Natural killer cell treated with Interleukin-12 subunit alpha and Interleukin-12 subunit beta and Interleukin-15 and Interleukin-18, amount 100 ng/mL, for 72 hours (primary cell): Measurements from ENCODE around the gene FSHB. TPM values are rescaled to one million over a fixed set of nuclear protein-coding genes. Genes with fewer than 3 reads are reported as not detected.
"Not testable (repeated sequence)": the region's sequence is repeated elsewhere in the genome, so short reads cannot be mapped to it uniquely, and the experiment has no call there.

Source experiments
- ATAC-seq, 2 donors: fragments of 150-1000 bp; cut with Tn5 transposase in 1 of 2; sonication (Bioruptor Pico), chemical (Tn5 transposase) in 1 of 2; 2 replicates each; pipeline ENCODE4 v1.10.0; 2021
- DNase-seq: peaks from one replicate; pipeline ENCODE4 v3.0.0; 2022; ENCODE audit warnings: low spot score
- H3K27ac Mint-ChIP-seq, 2 donors: 1 replicate in 1 of 2; 2 replicates in 1 of 2; pipeline ENCODE4 v1.8.0; 2022; ENCODE audit warnings: mixed read lengths in 2 of 2, mild to moderate bottlenecking in 1 of 2, moderate library complexity in 1 of 2
- H3K27me3 Mint-ChIP-seq, 2 donors: 1 replicate in 1 of 2; 2 replicates in 1 of 2; pipeline ENCODE4 v1.8.0; 2022; ENCODE audit warnings: mixed read lengths in 2 of 2
- H3K36me3 Mint-ChIP-seq: one replicate; pipeline ENCODE4 v1.8.0; 2022; ENCODE audit warnings: mixed read lengths
- H3K4me1 Mint-ChIP-seq, 2 donors: 1 replicate in 1 of 2; 2 replicates in 1 of 2; pipeline ENCODE4 v1.8.0; 2022; ENCODE audit warnings: low read depth in 2 of 2, mixed read lengths in 2 of 2, mild to moderate bottlenecking in 1 of 2
- H3K4me3 Mint-ChIP-seq: one replicate; pipeline ENCODE4 v1.8.0; 2022; ENCODE audit warnings: mixed read lengths
- H3K9me3 Mint-ChIP-seq: 2 replicates; pipeline ENCODE4 v1.8.0; 2022; ENCODE audit warnings: mixed read lengths
- total RNA-seq, 2 donors: library from RNA; stranded (reverse); gene quantifications; one replicate each; pipeline ENCODE4 v1.2.3, GENCODE V29; 2022

The FSHB gene
- total RNA-seq = not detected

DNA sequence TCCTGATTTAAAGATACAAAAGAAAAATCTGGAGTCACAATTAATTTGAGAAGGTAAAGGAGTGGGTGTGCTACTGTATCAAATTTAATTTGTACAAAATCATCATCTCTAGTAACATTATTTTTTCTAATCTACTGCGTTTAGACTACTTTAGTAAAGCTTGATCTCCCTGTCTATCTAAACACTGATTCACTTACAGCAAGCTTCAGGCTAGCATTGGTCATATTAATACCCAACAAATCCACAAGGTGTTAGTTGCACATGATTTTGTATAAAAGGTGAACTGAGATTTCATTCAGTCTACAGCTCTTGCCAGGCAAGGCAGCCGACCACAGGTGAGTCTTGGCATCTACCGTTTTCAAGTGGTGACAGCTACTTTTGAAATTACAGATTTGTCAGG, at the start of gene FSHB:
FSHB (plus strand) TSS at position 301 of the 400 bp plus-strand sequence. CDS start 889 bp downstream, outside the sequence.
- Mint-ChIP-seq H3K4me3 (no peak within 1 kb of the TSS), H3K36me3 (no peaks in the 10 kb centered on the region), H3K27ac (no peak within 1 kb of the TSS), H3K27me3 (peaks cover 14 to 18% of the 10 kb centered on the region in 2 donors), H3K9me3 (peaks cover 8% of the 10 kb centered on the region), H3K4me1 (no peaks in the 10 kb centered on the region)
- ATAC-seq = no peak
- no peak for DNase-seq

- Mint-ChIP-seq H3K4me1 (no peaks in the 10 kb centered on the region), H3K27ac (no peak overlapping the region), H3K4me3 (no peak overlapping the region), H3K36me3 (no peaks in the 10 kb centered on the region), H3K9me3 (no peaks in the 10 kb centered on the region), H3K27me3 (peaks cover 0 to 3% of the 10 kb centered on the region in 2 donors)
- ATAC-seq (no peak), DNase-seq (no peak)
Observed at GRCh38 chr11:30186748-30187147, 44.1 kb upstream of the FSHB start.

DNA sequence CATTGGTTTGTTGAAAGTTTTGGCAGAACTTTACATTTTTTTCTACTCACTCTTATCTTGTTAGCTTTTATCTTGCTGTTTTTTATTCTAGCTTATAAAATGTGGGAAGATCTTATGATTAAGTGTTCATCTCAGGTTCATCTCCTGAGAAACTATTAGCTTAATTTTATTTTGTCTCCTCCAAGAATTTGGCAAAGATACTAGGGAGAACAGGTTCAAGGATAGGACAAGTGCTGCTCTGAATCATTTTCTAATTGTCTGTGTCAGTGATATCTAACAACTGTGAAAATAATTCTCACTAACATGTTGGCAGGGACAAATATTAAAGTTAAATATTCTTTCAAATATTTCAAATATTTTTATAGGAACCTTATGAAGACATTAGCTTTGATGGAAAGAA, 38.2 kb upstream of the FSHB start:
- ATAC-seq = no peak
- no peak for DNase-seq
- Mint-ChIP-seq H3K27me3 (peaks cover 0 to 3% of the 10 kb centered on the region in 2 donors), H3K9me3 (no peaks in the 10 kb centered on the region), H3K36me3 (no peaks in the 10 kb centered on the region), H3K27ac (no peak overlapping the region), H3K4me3 (no peak overlapping the region), H3K4me1 (peaks cover 0 to 2% of the 10 kb centered on the region in 2 donors)

DNA sequence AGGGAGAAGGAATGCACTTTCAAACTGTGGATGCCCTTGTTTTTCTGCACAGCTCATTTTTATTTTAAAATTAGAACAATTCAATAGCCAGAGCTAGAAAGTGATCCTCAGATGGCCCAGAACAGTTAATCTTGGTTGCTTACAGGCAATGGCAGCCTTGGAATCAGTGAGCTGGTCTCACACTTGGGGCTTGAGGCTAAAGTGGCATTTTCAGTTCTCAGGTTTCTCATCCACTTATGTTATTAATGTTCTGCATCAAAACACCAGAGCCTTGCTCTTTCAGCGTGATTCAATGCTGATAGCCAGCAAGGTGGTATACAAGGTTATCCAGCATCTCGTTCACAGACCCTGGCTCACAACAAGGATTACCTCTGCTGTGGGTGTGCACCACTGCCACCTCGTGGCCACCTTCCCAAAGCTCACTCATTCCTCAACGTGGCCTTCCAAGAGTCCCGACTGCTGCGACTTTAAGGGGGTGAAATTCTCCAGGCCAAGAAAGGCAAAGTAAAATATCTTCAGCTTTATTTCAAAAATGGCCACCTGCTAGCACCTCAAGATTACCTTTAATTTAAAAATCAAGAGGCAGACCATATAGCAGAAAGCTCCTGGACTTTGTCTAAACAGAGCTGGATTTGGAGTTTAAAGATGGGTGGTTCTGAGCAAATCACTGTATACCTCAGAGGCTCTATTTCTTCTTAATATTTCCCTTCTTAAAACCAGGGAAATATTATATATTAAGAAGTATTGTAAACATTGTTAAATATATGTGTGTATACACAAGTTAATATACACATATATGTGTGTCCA, 34.2 kb upstream of the FSHB start:
- DNase-seq (peak; percentile 61), ATAC-seq (peak; percentile 52 to 68)
- Mint-ChIP-seq H3K27ac (no peak overlapping the region), H3K27me3 (peaks cover 0 to 3% of the 10 kb centered on the region in 2 donors), H3K4me3 (no peak overlapping the region), H3K9me3 (no peaks in the 10 kb centered on the region), H3K36me3 (no peaks in the 10 kb centered on the region), H3K4me1 (peaks cover 0 to 2% of the 10 kb centered on the region in 2 donors)

DNA sequence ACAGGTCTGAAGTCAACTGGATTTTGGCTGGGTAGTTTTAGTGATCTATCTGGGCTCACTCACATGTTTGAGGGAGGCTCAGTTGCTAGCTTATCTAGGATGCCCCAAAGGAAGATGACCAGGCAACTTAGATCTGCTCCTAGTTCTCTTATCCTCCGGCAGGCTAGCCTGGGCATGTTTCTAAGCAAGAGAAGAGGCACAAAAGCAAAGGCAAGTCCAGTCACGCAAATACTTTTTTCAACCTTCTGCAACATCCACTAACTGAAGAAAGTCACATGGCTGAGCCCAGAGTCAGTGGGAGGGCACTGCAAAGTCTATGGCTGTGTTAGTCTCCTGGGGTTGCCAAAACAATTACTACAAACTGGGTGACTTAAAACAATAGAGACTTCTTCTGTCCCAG, 32.9 kb upstream of the FSHB start:
- Mint-ChIP-seq H3K27me3 (peaks cover 3 to 6% of the 10 kb centered on the region in 2 donors), H3K4me3 (no peak overlapping the region), H3K4me1 (peaks cover 0 to 2% of the 10 kb centered on the region in 2 donors), H3K9me3 (no peaks in the 10 kb centered on the region), H3K27ac (no peak overlapping the region), H3K36me3 (no peaks in the 10 kb centered on the region)
- no peak for ATAC-seq
- DNase-seq = no peak

DNA sequence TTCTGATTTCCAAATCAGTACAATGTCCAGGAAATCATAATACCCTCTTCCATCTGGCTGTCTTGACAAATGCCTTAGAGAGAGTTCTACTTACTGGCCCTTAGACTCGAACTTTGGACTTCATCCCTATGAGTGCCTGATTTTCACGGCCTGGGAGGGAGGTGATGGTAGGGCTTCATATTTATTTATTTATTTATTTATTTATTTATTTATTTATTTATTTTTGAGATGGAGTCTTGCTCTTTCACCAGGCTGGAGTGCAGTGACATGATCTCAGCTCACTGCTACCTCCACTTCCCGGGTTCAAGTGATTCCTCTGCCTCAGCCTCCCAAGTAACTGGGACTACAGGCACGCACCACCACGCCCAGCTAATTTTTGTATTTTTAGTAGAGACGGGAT, 27.8 kb upstream of the FSHB start:
- H3K4me3 Mint-ChIP-seq, H3K36me3 Mint-ChIP-seq, DNase-seq, H3K27me3 Mint-ChIP-seq, H3K4me1 Mint-ChIP-seq, H3K9me3 Mint-ChIP-seq, H3K27ac Mint-ChIP-seq, ATAC-seq: not testable (repeated sequence)

GRCh38 chr11:30203850-30204249, 27.0 kb upstream of the FSHB start:
- Mint-ChIP-seq H3K4me1 (no peaks in the 10 kb centered on the region), H3K36me3 (no peaks in the 10 kb centered on the region), H3K4me3 (no peak overlapping the region), H3K27ac (no peak overlapping the region), H3K9me3 (no peaks in the 10 kb centered on the region), H3K27me3 (peaks cover 3 to 6% of the 10 kb centered on the region in 2 donors)
- ATAC-seq = no peak
- no peak for DNase-seq

DNA sequence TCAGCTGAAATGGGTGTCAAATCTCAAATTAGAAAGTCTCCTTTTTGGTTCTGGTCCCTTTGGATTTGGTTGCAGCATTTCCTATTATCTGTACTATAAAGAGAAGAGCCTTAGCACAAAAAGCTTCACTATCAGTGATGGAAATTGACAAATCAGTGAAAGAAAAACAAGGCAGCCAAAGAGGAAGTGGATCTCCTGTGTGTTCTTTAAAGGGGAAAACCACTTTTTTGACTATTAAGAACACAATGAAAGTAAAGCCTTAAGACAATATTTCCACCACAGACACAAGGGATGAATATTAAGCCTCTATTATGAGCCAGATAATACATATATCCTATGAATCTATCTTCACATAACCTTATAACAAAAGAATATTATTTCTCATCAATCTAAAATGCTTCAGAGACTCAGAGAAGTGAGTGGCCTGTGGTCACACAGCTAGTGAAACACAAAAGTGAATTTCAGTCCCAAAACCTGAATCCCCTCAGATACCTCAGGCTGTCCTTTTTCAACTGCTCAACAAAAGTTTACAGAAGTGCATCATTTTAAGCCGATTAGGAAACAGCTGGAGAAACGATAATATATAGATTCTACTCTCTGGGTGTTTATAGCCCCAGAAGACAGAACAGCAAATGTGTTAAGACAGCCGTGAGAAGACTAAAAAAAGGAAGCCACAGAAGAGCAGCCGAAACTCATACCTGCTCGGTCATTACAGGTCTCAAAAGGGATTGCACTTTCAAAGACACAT, 24.4 kb upstream of the FSHB start:
- no peak for ATAC-seq
- DNase-seq = no peak

GRCh38 chr11:30210357-30210756, 20.5 kb upstream of the FSHB start:
- ATAC-seq = no peak
- Mint-ChIP-seq H3K4me1 (no peaks in the 10 kb centered on the region), H3K36me3 (no peaks in the 10 kb centered on the region), H3K4me3 (no peak overlapping the region), H3K27ac (no peak overlapping the region), H3K9me3 (no peaks in the 10 kb centered on the region), H3K27me3 (no peaks in the 10 kb centered on the region)
- no peak for DNase-seq

More for the DNA sequence above, 24.4 kb upstream of the FSHB start:
- Mint-ChIP-seq H3K4me3 (no peak overlapping the region), H3K36me3 (no peaks in the 10 kb centered on the region), H3K9me3 (no peaks in the 10 kb centered on the region), H3K27me3 (peaks cover 3 to 6% of the 10 kb centered on the region in 2 donors), H3K27ac (no peak overlapping the region), H3K4me1 (no peaks in the 10 kb centered on the region)

- no peaks in the 10 kb centered on the region for H3K36me3 Mint-ChIP-seq
- no peaks in the 10 kb centered on the region for H3K9me3 Mint-ChIP-seq
Observed at GRCh38 chr11:30216534-30216933, 14.3 kb upstream of the FSHB start.

DNA sequence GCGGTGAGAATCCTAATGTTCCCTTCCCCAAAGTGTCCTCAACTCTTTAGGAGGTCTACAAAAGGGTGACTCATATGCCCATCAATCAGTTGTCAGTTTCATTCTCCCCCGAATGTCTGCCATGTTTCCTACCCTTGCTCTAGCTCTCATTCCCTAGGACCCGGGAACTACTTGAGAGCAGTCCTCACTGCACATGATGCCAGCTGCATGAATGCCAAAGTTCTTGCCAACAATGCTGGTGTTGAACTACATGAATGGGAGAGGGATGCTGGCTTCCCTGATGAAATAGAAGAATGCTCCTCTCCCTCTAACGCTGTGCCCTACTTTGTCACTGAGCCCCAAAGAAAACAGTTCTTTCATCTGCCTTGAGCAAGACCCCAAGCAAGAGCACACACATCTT, 12.5 kb upstream of the FSHB start:
- Mint-ChIP-seq H3K4me3 (no peak overlapping the region), H3K9me3 (no peaks in the 10 kb centered on the region), H3K4me1 (no peaks in the 10 kb centered on the region), H3K36me3 (no peaks in the 10 kb centered on the region), H3K27ac (no peak overlapping the region), H3K27me3 (peaks cover 0 to 8% of the 10 kb centered on the region in 2 donors)
- no peak for ATAC-seq
- DNase-seq = no peak

More at GRCh38 chr11:30216534-30216933, 14.3 kb upstream of the FSHB start:
- peaks cover 0 to 8% of the 10 kb centered on the region in 2 donors for H3K27me3 Mint-ChIP-seq
- ATAC-seq = no peak
- no peaks in the 10 kb centered on the region for H3K4me1 Mint-ChIP-seq
- no peak overlapping the region for H3K4me3 Mint-ChIP-seq
- no peak overlapping the region for H3K27ac Mint-ChIP-seq
- DNase-seq = no peak

DNA sequence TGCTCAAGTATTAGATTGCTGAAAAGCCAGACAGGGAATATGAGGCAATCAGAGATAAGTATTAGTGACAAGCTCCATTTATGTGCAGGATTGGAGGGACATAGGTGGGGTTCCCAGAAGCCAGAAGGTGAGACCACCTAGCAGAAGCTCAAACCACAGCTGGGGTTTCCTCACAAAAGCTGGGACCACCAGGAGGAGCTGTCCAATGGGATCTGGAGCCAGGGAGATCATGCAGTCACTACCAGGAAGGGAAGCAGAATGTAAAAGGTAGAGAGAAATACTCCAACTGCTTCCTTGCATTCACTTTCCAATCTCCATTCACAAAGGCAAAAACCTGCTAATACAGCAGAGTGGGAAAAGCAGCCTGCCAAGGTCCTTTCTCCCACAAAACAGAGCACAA, 5.2 kb upstream of the FSHB start:
- Mint-ChIP-seq H3K27me3 (peaks cover 14% of the 10 kb centered on the region in 2 donors), H3K9me3 (peaks cover 8% of the 10 kb centered on the region), H3K4me1 (no peaks in the 10 kb centered on the region), H3K4me3 (no peak overlapping the region), H3K36me3 (no peaks in the 10 kb centered on the region), H3K27ac (no peak overlapping the region)
- DNase-seq (no peak), ATAC-seq (no peak)

DNA sequence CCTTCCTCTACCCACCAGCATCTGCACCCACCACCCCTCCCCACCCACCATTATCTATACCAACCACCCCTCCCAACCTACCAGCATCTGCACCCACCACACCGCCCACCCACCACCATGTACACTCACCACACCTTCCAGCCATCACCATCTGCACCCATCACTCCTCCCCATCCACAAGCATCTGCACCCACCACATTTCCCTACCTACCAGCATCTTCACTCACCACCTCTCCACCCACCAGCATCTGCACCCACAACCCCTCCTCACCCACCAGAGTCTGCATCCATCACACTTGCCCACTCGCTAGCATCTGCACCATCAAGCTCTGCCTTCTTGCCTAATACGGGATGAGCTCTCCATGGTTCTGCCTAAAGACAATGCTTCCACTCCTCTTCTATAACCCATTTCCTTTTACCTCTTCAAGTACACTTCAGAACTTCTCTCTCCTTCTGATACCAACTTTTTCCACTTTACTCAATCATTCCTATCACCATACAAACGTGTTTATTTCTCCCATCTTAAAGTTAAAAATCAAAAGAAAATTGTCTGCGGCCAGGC, 2.4 kb upstream of the FSHB start:
- Mint-ChIP-seq H3K4me3 (no peak overlapping the region), H3K27me3 (peaks cover 14 to 18% of the 10 kb centered on the region in 2 donors), H3K36me3 (no peaks in the 10 kb centered on the region), H3K4me1 (no peaks in the 10 kb centered on the region), H3K9me3 (peaks cover 8% of the 10 kb centered on the region), H3K27ac (no peak overlapping the region)
- ATAC-seq = no peak
- DNase-seq = no peak

DNA sequence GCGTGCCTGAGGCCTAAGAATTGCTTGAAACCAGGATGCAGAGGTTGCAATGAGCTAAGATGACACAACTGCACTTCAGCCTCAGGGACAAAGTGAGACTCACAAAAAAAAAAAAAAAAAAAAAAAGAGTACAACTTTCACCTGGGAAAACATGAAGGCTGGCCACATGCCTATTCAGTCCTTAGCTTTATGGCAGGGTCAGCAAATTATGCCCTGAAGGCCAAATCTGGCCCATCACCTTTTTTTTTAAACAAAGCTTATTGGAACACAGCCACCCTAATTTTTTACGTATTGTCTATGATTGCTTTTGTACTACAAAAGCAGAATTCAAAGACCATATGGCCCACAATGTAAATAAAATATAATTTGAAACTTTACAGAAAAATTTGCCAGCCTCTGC, 8.2 kb downstream of the FSHB start:
- Mint-ChIP-seq H3K4me3 (no peak overlapping the region), H3K27ac (no peak overlapping the region), H3K36me3 (no peaks in the 10 kb centered on the region), H3K9me3 (no peaks in the 10 kb centered on the region), H3K27me3 (no peaks in the 10 kb centered on the region), H3K4me1 (no peaks in the 10 kb centered on the region)
- DNase-seq = no peak
- no peak for ATAC-seq
